ENCODE results near the gene LTBP2. TPM values are rescaled to one million over a fixed set of nuclear protein-coding genes. Genes with fewer than 3 reads are reported as not detected.
"Not testable (repeated sequence)": the region's sequence is repeated elsewhere in the genome, so short reads cannot be mapped to it uniquely, and the experiment has no call there.

LTBP2 gene
- total RNA-seq, 1 donor from 2014 or later = 6.8 TPM

GRCh38 chr14:74551001-74551400 is 61.0 kb downstream of the LTBP2 start:
- DNase-seq (ENCODE audit: low spot score) = no peak

- DNase-seq (ENCODE audit: low spot score) = no peak
These were observed 62.0 kb downstream of the LTBP2 start for GRCh38 chr14:74550071-74550470.

- peak; percentile 75 for DNase-seq (ENCODE audit: low spot score)
These were observed 62.4 kb downstream of the LTBP2 start for GRCh38 chr14:74549588-74549987.

- no peak for DNase-seq (ENCODE audit: low spot score)
These were observed 63.2 kb downstream of the LTBP2 start for GRCh38 chr14:74548881-74549280.

- no peak for DNase-seq (ENCODE audit: low spot score)
These were observed 64.6 kb downstream of the LTBP2 start for GRCh38 chr14:74547331-74547927.

- DNase-seq (ENCODE audit: low spot score) = no peak
These were observed 65.6 kb downstream of the LTBP2 start for GRCh38 chr14:74546416-74546815.

GRCh38 chr14:74545386-74545785 is 66.7 kb downstream of the LTBP2 start:
- no peak for DNase-seq (ENCODE audit: low spot score)

- no peak for DNase-seq (ENCODE audit: low spot score)
These were observed 68.1 kb downstream of the LTBP2 start for GRCh38 chr14:74543771-74544438.

GRCh38 chr14:74542056-74542685 is 69.9 kb downstream of the LTBP2 start:
- DNase-seq (ENCODE audit: low spot score) = no peak

GRCh38 chr14:74541225-74541624 is 70.8 kb downstream of the LTBP2 start:
- DNase-seq (ENCODE audit: low spot score) = no peak

GRCh38 chr14:74539503-74539902 is 72.5 kb downstream of the LTBP2 start:
- DNase-seq (ENCODE audit: low spot score) = no peak

- no peak for DNase-seq (ENCODE audit: low spot score)
These were observed 73.3 kb downstream of the LTBP2 start for GRCh38 chr14:74538411-74539391.

- not testable (repeated sequence) for DNase-seq (ENCODE audit: low spot score)
These were observed 75.7 kb downstream of the LTBP2 start for GRCh38 chr14:74536336-74536735.

GRCh38 chr14:74535756-74536325 is 76.2 kb downstream of the LTBP2 start:
- no peak for DNase-seq (ENCODE audit: low spot score)

GRCh38 chr14:74533576-74533975 is 78.5 kb downstream of the LTBP2 start:
- no peak for DNase-seq (ENCODE audit: low spot score)

GRCh38 chr14:74532246-74532645 is 79.8 kb downstream of the LTBP2 start:
- no peak for DNase-seq (ENCODE audit: low spot score)

GRCh38 chr14:74531467-74531866 is 80.6 kb downstream of the LTBP2 start:
- no peak for DNase-seq (ENCODE audit: low spot score)

GRCh38 chr14:74531006-74531405 is 81.0 kb downstream of the LTBP2 start:
- no peak for DNase-seq (ENCODE audit: low spot score)

- no peak for DNase-seq (ENCODE audit: low spot score)
These were observed 83.2 kb downstream of the LTBP2 start for GRCh38 chr14:74528886-74529285.

GRCh38 chr14:74528406-74528805 is 83.6 kb downstream of the LTBP2 start:
- no peak for DNase-seq (ENCODE audit: low spot score)

- DNase-seq (ENCODE audit: low spot score) = no peak
These were observed 84.2 kb downstream of the LTBP2 start for GRCh38 chr14:74527736-74528280.
